GM18858 (cell line): ENCODE results near the gene KCNIP1.

ENCODE experiments used
- ATAC-seq: cut with Tn5 transposase; IDR thresholded peaks from one replicate; pipeline ENCODE4 v1.9.1; 2021; ENCODE audit not compliant: unreplicated experiment

The KCNIP1 gene

GRCh38 chr5:170639221-170639925 is 135.6 kb downstream of the KCNIP1 start:
- no peak for ATAC-seq

- no peak for ATAC-seq
Measured at GRCh38 chr5:170640731-170641588, 137.1 kb downstream of the KCNIP1 start.

GRCh38 chr5:170641589-170642031 is 137.8 kb downstream of the KCNIP1 start:
- no peak for ATAC-seq

- no peak for ATAC-seq
Measured at GRCh38 chr5:170642066-170642735, 138.4 kb downstream of the KCNIP1 start.

GRCh38 chr5:170642776-170643436 is 139.1 kb downstream of the KCNIP1 start:
- ATAC-seq: no peak

GRCh38 chr5:170643591-170643990 is 139.8 kb downstream of the KCNIP1 start:
- ATAC-seq: no peak

- no peak for ATAC-seq
Measured at GRCh38 chr5:170644501-170644900, 140.7 kb downstream of the KCNIP1 start.

- ATAC-seq: no peak
Measured at GRCh38 chr5:170648541-170648940, 144.7 kb downstream of the KCNIP1 start.

GRCh38 chr5:170650850-170651249 is 147.0 kb downstream of the KCNIP1 start:
- no peak for ATAC-seq

GRCh38 chr5:170651604-170652277 is 147.9 kb downstream of the KCNIP1 start:
- no peak for ATAC-seq

GRCh38 chr5:170655476-170655875 is 151.7 kb downstream of the KCNIP1 start:
- no peak for ATAC-seq

GRCh38 chr5:170655920-170656319 is 152.1 kb downstream of the KCNIP1 start:
- no peak for ATAC-seq

- ATAC-seq: no peak
Measured at GRCh38 chr5:170656346-170656745, 152.5 kb downstream of the KCNIP1 start.

GRCh38 chr5:170660531-170660930 is 156.7 kb downstream of the KCNIP1 start:
- ATAC-seq: no peak

GRCh38 chr5:170662966-170663365 is 159.1 kb downstream of the KCNIP1 start:
- no peak for ATAC-seq

GRCh38 chr5:170678811-170679210 is 175.0 kb downstream of the KCNIP1 start:
- ATAC-seq: no peak

- ATAC-seq: no peak
Measured at GRCh38 chr5:170681013-170681433, 177.2 kb downstream of the KCNIP1 start.

GRCh38 chr5:170691657-170692056 is 187.8 kb downstream of the KCNIP1 start:
- ATAC-seq: no peak

GRCh38 chr5:170693701-170694100 is 189.9 kb downstream of the KCNIP1 start:
- no peak for ATAC-seq

- ATAC-seq: no peak
Measured at GRCh38 chr5:170694911-170695310, 191.1 kb downstream of the KCNIP1 start.
